H9 (cell line): Measurements from ENCODE around the gene PCDHGA11. TPM values are rescaled to one million over a fixed set of nuclear protein-coding genes. Genes with fewer than 3 reads are reported as not detected.

Source experiments
- DNase-seq: peaks from one replicate; pipeline ENCODE4 v3.0.0-alpha.2; 2017
- H2AFZ ChIP-seq: one replicate; pipeline ENCODE4 v1.6.1; 2013; ENCODE audit warnings: mild to moderate bottlenecking, low read length, control low read depth, moderate library complexity
- H2AK5ac ChIP-seq: 2 replicates; pipeline ENCODE4 v1.6.1; 2013; ENCODE audit warnings: low read length, control low read depth, mixed read lengths; ENCODE audit not compliant: insufficient read length
- H2BK120ac ChIP-seq: one replicate; pipeline ENCODE4 v1.6.1; 2013; ENCODE audit warnings: low read depth, mild to moderate bottlenecking, low read length, control low read depth, inconsistent platforms; ENCODE audit not compliant: poor library complexity, severe bottlenecking
- H2BK12ac ChIP-seq: 2 replicates; pipeline ENCODE4 v1.6.1; 2013; ENCODE audit warnings: low read length, control low read depth, mixed read lengths, low read depth; ENCODE audit not compliant: insufficient read length
- H2BK15ac ChIP-seq: 2 replicates; pipeline ENCODE4 v1.6.1; 2013; ENCODE audit warnings: low read depth, low read length, control low read depth
- H2BK20ac ChIP-seq: one replicate; pipeline ENCODE4 v1.6.1; 2013; ENCODE audit warnings: low read depth, mild to moderate bottlenecking, low read length, control low read depth, inconsistent platforms; ENCODE audit not compliant: poor library complexity, severe bottlenecking
- H2BK5ac ChIP-seq: 2 replicates; pipeline ENCODE4 v1.6.1; 2013; ENCODE audit warnings: low read length, control low read depth, mixed read lengths; ENCODE audit not compliant: insufficient read length
- H3K14ac ChIP-seq: 2 replicates; pipeline ENCODE4 v1.6.1; 2013; ENCODE audit warnings: low read length, control low read depth; ENCODE audit not compliant: insufficient read depth
- H3K18ac ChIP-seq: 2 replicates; pipeline ENCODE4 v1.6.1; 2013; ENCODE audit warnings: low read depth, mild to moderate bottlenecking, mixed read lengths, low read length, control low read depth; ENCODE audit not compliant: insufficient read length
- H3K23ac ChIP-seq: 2 replicates; pipeline ENCODE4 v1.6.1; 2013; ENCODE audit warnings: low read length, control low read depth, mixed read lengths, low read depth; ENCODE audit not compliant: insufficient read length
- H3K23me2 ChIP-seq: 2 replicates; pipeline ENCODE4 v1.6.1; 2013; ENCODE audit warnings: low read depth, mild to moderate bottlenecking, mixed read lengths, low read length, control low read depth; ENCODE audit not compliant: insufficient read length, poor library complexity, severe bottlenecking
- H3K27ac ChIP-seq: 2 replicates; pipeline ENCODE4 v1.5.1; 2013; ENCODE audit warnings: low read length, control low read depth, mixed read lengths, low read depth; ENCODE audit not compliant: insufficient read length
- H3K27me3 ChIP-seq: 2 replicates; pipeline ENCODE4 v1.6.1; 2013; ENCODE audit warnings: low read length, control low read depth, inconsistent platforms; ENCODE audit not compliant: insufficient read depth
- H3K4ac ChIP-seq: 2 replicates; pipeline ENCODE4 v1.6.1; 2013; ENCODE audit warnings: low read depth, mild to moderate bottlenecking, control low read depth, inconsistent platforms, low read length, moderate library complexity
- H3K4me1 ChIP-seq: 2 replicates; pipeline ENCODE4 v1.6.1; 2013; ENCODE audit warnings: low read length, control low read depth, inconsistent platforms; ENCODE audit not compliant: insufficient read depth
- H3K4me2 ChIP-seq: 2 replicates; pipeline ENCODE4 v1.6.1; 2013; ENCODE audit warnings: low read length, control low read depth, mixed read lengths; ENCODE audit not compliant: insufficient read length, insufficient read depth
- H3K56ac ChIP-seq: 2 replicates; pipeline ENCODE4 v1.6.1; 2013; ENCODE audit warnings: low read depth, mild to moderate bottlenecking, mixed read lengths, low read length, control low read depth; ENCODE audit not compliant: insufficient read length
- H3K79me1 ChIP-seq: 2 replicates; pipeline ENCODE4 v1.6.1; 2013; ENCODE audit warnings: low read depth, mild to moderate bottlenecking, moderate library complexity, low read length, control low read depth, inconsistent platforms; ENCODE audit not compliant: insufficient read depth, poor library complexity, severe bottlenecking
- H3K79me2 ChIP-seq: 2 replicates; pipeline ENCODE4 v1.6.1; 2013; ENCODE audit warnings: low read length, control low read depth, inconsistent platforms; ENCODE audit not compliant: insufficient read depth
- H3K9ac ChIP-seq: 2 replicates; pipeline ENCODE4 v1.6.1; 2013; ENCODE audit warnings: low read length, control low read depth, mixed read lengths; ENCODE audit not compliant: insufficient read length; ENCODE audit errors: extremely low read depth
- H3K9me3 ChIP-seq: one replicate; pipeline ENCODE4 v1.6.1; 2013; ENCODE audit warnings: low read depth, low read length, inconsistent platforms; ENCODE audit not compliant: control insufficient read depth
- H3T11ph ChIP-seq: one replicate; pipeline ENCODE4 v1.6.1; 2013; ENCODE audit warnings: mild to moderate bottlenecking, low read length, control low read depth, inconsistent platforms
- H4K20me1 ChIP-seq: one replicate; pipeline ENCODE4 v1.6.1; 2013; ENCODE audit not compliant: control insufficient read depth, insufficient read length, insufficient read depth
- H4K5ac ChIP-seq: 2 replicates; pipeline ENCODE4 v1.6.1; 2013; ENCODE audit warnings: low read depth, mild to moderate bottlenecking, mixed read lengths, low read length, control low read depth; ENCODE audit not compliant: insufficient read length
- H4K8ac ChIP-seq: replicated peaks from 2 replicates; pipeline ENCODE4 v1.6.1; 2013; ENCODE audit warnings: low read length, control low read depth, mixed read lengths, low read depth; ENCODE audit not compliant: insufficient read length
- H4K91ac ChIP-seq: 2 replicates; pipeline ENCODE4 v1.6.1; 2013; ENCODE audit warnings: low read depth, mild to moderate bottlenecking, moderate library complexity, mixed read lengths, low read length, control low read depth; ENCODE audit not compliant: insufficient read length
- H3K27ac Mint-ChIP-seq, 3 experiments: 2 replicates in 2 of 3; 3 replicates in 1 of 3; pipeline ENCODE4 v1.8.0; 2020 to 2021; ENCODE audit warnings: mixed read lengths in 3 of 3, mild to moderate bottlenecking in 1 of 3, moderate library complexity in 1 of 3
- H3K27me3 Mint-ChIP-seq: 2 replicates; pipeline ENCODE4 v1.8.0; 2021; ENCODE audit warnings: low read depth, mild to moderate bottlenecking, moderate library complexity, mixed read lengths
- H3K36me3 Mint-ChIP-seq, 3 experiments: 2 replicates in 2 of 3; 3 replicates in 1 of 3; pipeline ENCODE4 v1.8.0; 2020 to 2021; ENCODE audit warnings: low read depth in 3 of 3, mixed read lengths in 3 of 3; ENCODE audit not compliant: insufficient read depth in 1 of 3
- H3K4me1 Mint-ChIP-seq, 2 experiments: 2 replicates each; pipeline ENCODE4 v1.8.0; 2020; ENCODE audit warnings: mixed read lengths in 2 of 2
- H3K4me3 Mint-ChIP-seq, 2 experiments: 2 replicates in 1 of 2; 3 replicates in 1 of 2; pipeline ENCODE4 v1.8.0; 2020 to 2021; ENCODE audit warnings: mild to moderate bottlenecking in 2 of 2, mixed read lengths in 2 of 2, moderate library complexity in 1 of 2
- H3K9me3 Mint-ChIP-seq, 2 experiments: 2 replicates in 1 of 2; 3 replicates in 1 of 2; pipeline ENCODE4 v1.8.0; 2020; ENCODE audit warnings: mild to moderate bottlenecking in 2 of 2, mixed read lengths in 2 of 2, moderate library complexity in 1 of 2
- WGBS: extraction: QIAGEN DNeasy Blood & Tissue Kit; methylation state at CpG from one replicate; pipeline ENCODE4 v1.1.7; 2013; ENCODE audit warnings: missing lambda C conversion rate, low lambda C conversion rate, mixed read lengths; ENCODE audit not compliant: insufficient read length; ENCODE audit errors: extremely low coverage; 5-methylcytosine and 5-hydroxymethylcytosine counted together
- total RNA-seq: library from RNA; stranded (reverse); gene quantifications from 2 replicates; pipeline ENCODE4 v1.2.1, GENCODE V29; 2021
- TF ChIP-seq, protein P1 (sequence below): fragments of 200-600 bp; sonication (generic); conservative IDR thresholded peaks from 3 replicates; pipeline ENCODE4 v1.8.0; 2021; ENCODE audit warnings: antibody characterized with exemption, mild to moderate bottlenecking

Gene PCDHGA11
- total RNA-seq, 1 experiment from 2014 or later, result 2.6 TPM

DNA sequence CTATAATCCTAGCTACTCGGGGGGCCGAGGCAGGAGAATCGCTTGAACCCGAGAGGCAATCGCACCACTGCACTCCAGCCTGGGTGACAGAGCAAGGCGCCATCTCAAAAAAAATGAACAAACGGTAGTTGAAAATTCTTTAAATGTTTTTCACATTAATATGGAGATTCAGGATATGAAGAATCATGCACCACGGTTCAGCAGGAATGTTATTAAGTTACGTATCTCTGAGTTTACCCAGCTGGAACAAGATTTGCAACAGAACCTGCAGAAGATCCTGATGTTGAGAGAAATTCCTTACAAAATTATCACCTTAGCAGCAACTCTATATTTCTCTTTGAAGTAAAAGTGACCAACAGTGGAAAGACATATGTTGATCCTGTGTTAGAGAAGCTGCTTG is 19.5 kb downstream of the PCDHGA11 start:
- no peak overlapping the region for H3K14ac ChIP-seq
- H3T11ph ChIP-seq, result no peak overlapping the region
- no peak overlapping the region for H3K18ac ChIP-seq
- no peak overlapping the region for H2BK12ac ChIP-seq
- H3K4me1 ChIP-seq, result peaks cover 2% of the 10 kb centered on the region; the same call in 1 of the 2 replicates
- Mint-ChIP-seq H3K4me3 (no peak overlapping the region), H3K4me1 (peaks cover 5 to 9% of the 10 kb centered on the region in 2 experiments; a peak in 3 of 4 replicates), H3K27me3 (no peaks in the 10 kb centered on the region), H3K27ac (no peak overlapping the region), H3K36me3 (peaks cover 5 to 13% (median 10%) of the 10 kb centered on the region in 3 experiments; a peak in 6 of 7 replicates), H3K9me3 (peaks cover 11 to 14% of the 10 kb centered on the region in 2 experiments; a peak in 3 of 5 replicates)
- H2BK15ac ChIP-seq, result no peak overlapping the region
- TF ChIP-seq, protein P1, sequence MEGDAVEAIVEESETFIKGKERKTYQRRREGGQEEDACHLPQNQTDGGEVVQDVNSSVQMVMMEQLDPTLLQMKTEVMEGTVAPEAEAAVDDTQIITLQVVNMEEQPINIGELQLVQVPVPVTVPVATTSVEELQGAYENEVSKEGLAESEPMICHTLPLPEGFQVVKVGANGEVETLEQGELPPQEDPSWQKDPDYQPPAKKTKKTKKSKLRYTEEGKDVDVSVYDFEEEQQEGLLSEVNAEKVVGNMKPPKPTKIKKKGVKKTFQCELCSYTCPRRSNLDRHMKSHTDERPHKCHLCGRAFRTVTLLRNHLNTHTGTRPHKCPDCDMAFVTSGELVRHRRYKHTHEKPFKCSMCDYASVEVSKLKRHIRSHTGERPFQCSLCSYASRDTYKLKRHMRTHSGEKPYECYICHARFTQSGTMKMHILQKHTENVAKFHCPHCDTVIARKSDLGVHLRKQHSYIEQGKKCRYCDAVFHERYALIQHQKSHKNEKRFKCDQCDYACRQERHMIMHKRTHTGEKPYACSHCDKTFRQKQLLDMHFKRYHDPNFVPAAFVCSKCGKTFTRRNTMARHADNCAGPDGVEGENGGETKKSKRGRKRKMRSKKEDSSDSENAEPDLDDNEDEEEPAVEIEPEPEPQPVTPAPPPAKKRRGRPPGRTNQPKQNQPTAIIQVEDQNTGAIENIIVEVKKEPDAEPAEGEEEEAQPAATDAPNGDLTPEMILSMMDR, result no peak
- no peak overlapping the region for H4K5ac ChIP-seq
- no peak overlapping the region for H2BK120ac ChIP-seq
- DNase-seq, result no peak
- no peak overlapping the region for H2BK20ac ChIP-seq
- no peaks in the 10 kb centered on the region for H3K9me3 ChIP-seq
- no peaks in the 10 kb centered on the region for H4K20me1 ChIP-seq
- H3K23ac ChIP-seq, result no peak overlapping the region
- no peaks in the 10 kb centered on the region for H3K79me2 ChIP-seq
- no peaks in the 10 kb centered on the region for H3K79me1 ChIP-seq
- H4K91ac ChIP-seq, result no peak overlapping the region
- no CpG with 5 or more reads among the region's 9 CpGs for WGBS
- H3K27ac ChIP-seq, result no peak overlapping the region
- no peak overlapping the region for H2AK5ac ChIP-seq
- H2AFZ ChIP-seq, result no peak overlapping the region
- no peak overlapping the region for H3K4me2 ChIP-seq
- H3K56ac ChIP-seq, result no peak overlapping the region
- no peak overlapping the region for H3K9ac ChIP-seq
- no peaks in the 10 kb centered on the region for H3K23me2 ChIP-seq
- H4K8ac ChIP-seq, result no peak overlapping the region
- no peak overlapping the region for H2BK5ac ChIP-seq
- no peak overlapping the region for H3K4ac ChIP-seq
- H3K27me3 ChIP-seq, result no peaks in the 10 kb centered on the region
